MM.1S (cell line): ENCODE results near the gene GDPD3.

Source experiments
- EZH2 ChIP-seq: fragments of 300-600 bp; sonication (generic); optimal IDR thresholded peaks from 2 replicates; pipeline ENCODE3; 2017; ENCODE audit warnings: low read depth, mild to moderate bottlenecking, antibody characterized with exemption, low read length, mixed read lengths
- EZH2phosphoT487 ChIP-seq: fragments of 300-600 bp; sonication (generic); IDR thresholded peaks from 2 replicates; pipeline ENCODE4 v1.6.1; 2018; ENCODE audit warnings: antibody characterized with exemption, low read length
- TF ChIP-seq, protein P1 (sequence below): fragments of 300-600 bp; sonication (generic); IDR thresholded peaks from 2 replicates; pipeline ENCODE4 v1.5.1; 2016; ENCODE audit warnings: antibody characterized with exemption, low read length, mixed read lengths

DNA sequence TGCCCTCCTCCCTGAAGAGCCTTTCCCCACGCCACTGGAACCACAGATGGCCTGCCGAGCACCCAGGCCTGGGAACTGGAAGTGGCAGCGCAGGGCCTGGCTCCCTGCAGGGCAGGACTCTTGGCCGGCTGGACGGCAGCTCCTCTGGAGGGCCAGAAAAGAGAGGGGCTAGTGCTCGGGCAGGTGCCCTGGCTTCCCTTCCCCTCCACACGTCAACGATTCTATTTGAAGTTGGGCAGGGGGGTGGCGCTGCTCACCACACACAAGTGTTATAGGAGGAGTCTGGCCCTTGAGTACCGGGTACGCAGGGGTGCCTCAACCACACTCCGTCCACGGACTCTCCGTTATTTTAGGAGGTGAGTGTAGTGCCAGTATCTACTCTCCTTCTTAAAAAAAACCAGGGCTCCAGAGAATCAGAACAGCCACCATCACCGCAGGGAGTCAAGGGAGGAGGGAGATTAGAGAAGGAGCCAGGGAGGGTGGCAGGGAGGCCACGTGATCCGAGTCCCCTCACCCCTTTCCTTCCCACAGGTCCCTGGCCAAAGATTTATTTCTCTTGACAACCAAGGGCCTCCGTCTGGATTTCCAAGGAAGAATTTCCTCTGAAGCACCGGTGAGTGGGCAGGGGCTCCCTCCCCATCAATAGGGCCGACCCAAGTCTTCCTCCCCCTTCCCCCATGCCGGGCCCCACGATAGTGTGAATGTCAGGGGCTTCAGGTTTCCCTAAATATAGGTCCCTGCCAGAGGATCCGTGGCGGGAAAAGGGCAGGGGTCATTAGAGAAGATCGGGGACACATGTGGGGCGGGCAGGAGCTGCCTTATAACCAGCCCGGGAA, 49.2 kb downstream of the GDPD3 start:
- TF ChIP-seq, protein P1, sequence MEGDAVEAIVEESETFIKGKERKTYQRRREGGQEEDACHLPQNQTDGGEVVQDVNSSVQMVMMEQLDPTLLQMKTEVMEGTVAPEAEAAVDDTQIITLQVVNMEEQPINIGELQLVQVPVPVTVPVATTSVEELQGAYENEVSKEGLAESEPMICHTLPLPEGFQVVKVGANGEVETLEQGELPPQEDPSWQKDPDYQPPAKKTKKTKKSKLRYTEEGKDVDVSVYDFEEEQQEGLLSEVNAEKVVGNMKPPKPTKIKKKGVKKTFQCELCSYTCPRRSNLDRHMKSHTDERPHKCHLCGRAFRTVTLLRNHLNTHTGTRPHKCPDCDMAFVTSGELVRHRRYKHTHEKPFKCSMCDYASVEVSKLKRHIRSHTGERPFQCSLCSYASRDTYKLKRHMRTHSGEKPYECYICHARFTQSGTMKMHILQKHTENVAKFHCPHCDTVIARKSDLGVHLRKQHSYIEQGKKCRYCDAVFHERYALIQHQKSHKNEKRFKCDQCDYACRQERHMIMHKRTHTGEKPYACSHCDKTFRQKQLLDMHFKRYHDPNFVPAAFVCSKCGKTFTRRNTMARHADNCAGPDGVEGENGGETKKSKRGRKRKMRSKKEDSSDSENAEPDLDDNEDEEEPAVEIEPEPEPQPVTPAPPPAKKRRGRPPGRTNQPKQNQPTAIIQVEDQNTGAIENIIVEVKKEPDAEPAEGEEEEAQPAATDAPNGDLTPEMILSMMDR, result peak; percentile 50
- TF ChIP-seq EZH2, result no peak
- no peak for TF ChIP-seq EZH2phosphoT487
